IMR-90 (cell line): ENCODE data around the gene C14orf180. TPM values are rescaled to one million over a fixed set of nuclear protein-coding genes. Genes with fewer than 3 reads are reported as not detected.
A peak's percentile ranks its signal among the peaks of the same experiment; 100 is the strongest.

ENCODE experiments used
- ATAC-seq: fragments of 200-7000 bp; cut with Tn5 transposase; 2 replicates; pipeline ENCODE4 v1.9.1; 2020; ENCODE audit warnings: low read depth, mild to moderate bottlenecking, moderate library complexity
- BruUV-seq: library from RNA; stranded (reverse); fragments of 400-500 nt; replicated peaks from 2 replicates; lab custom pipeline; 2021; lab: Mats Ljungman, UMichigan
- CTCF ChIA-PET: fragments of 300-600 bp; formaldehyde crosslinking; extraction: SDS; loops from one replicate; lab custom pipeline; 2021; ENCODE audit warnings: antibody characterized with exemption; lab: Yijun Ruan, JAX
- POLR2A ChIA-PET: fragments of 300-600 bp; sonication (Branson Sonifier 250); formaldehyde crosslinking; loops from one replicate; lab custom pipeline; 2022; ENCODE audit warnings: antibody characterized with exemption; ENCODE audit not compliant: unreplicated experiment; lab: Charles Lee
- DNase-seq: peaks from one replicate; pipeline ENCODE4 v3.0.0; 2013
- H2AFZ ChIP-seq: replicated peaks from 2 replicates; pipeline ENCODE3; 2013; ENCODE audit warnings: low read length, mild to moderate bottlenecking; ENCODE audit not compliant: poor library complexity
- H2AK5ac ChIP-seq: 2 replicates; pipeline ENCODE4 v1.6.1; 2013; ENCODE audit warnings: low read depth, low read length, inconsistent platforms
- H2AK9ac ChIP-seq: replicated peaks from 2 replicates; pipeline ENCODE3; 2013; ENCODE audit warnings: mild to moderate bottlenecking, low read depth, low read length, moderate library complexity; ENCODE audit not compliant: poor library complexity
- H2BK120ac ChIP-seq: 2 replicates; pipeline ENCODE4 v1.6.1; 2013; ENCODE audit warnings: low read depth, low read length, inconsistent platforms
- H2BK15ac ChIP-seq: 3 replicates; pipeline ENCODE4 v1.6.1; 2013; ENCODE audit warnings: low read depth, low read length, inconsistent platforms
- H2BK20ac ChIP-seq: 2 replicates; pipeline ENCODE4 v1.6.1; 2013; ENCODE audit warnings: low read depth, mild to moderate bottlenecking, inconsistent platforms, low read length, moderate library complexity
- H2BK5ac ChIP-seq: 2 replicates; pipeline ENCODE4 v1.6.1; 2013; ENCODE audit warnings: mild to moderate bottlenecking, low read depth, low read length, inconsistent platforms; ENCODE audit not compliant: poor library complexity, severe bottlenecking
- H3K14ac ChIP-seq: replicated peaks from 2 replicates; pipeline ENCODE4 v1.6.1; 2013; ENCODE audit warnings: low read depth, low read length, inconsistent platforms
- H3K18ac ChIP-seq: 2 replicates; pipeline ENCODE4 v1.6.1; 2013; ENCODE audit warnings: low read depth, low read length, control low read depth
- H3K23ac ChIP-seq: 2 replicates; pipeline ENCODE4 v1.6.1; 2013; ENCODE audit warnings: low read depth, low read length, inconsistent platforms
- H3K27ac ChIP-seq: 2 replicates; pipeline ENCODE4 v1.5.1; 2013; ENCODE audit warnings: mild to moderate bottlenecking, control low read depth, low read length; ENCODE audit not compliant: insufficient read depth
- H3K27me3 ChIP-seq: 2 replicates; pipeline ENCODE4 v1.6.1; 2013; ENCODE audit warnings: low read length; ENCODE audit not compliant: control insufficient read depth, insufficient read depth
- H3K36me3 ChIP-seq: 2 replicates; pipeline ENCODE4 v1.6.1; 2013; ENCODE audit warnings: low read length, mixed read lengths; ENCODE audit not compliant: control insufficient read depth, insufficient read depth
- H3K4ac ChIP-seq: 2 replicates; pipeline ENCODE4 v1.6.1; 2013; ENCODE audit warnings: low read depth, low read length, inconsistent platforms
- H3K4me1 ChIP-seq: 2 replicates; pipeline ENCODE4 v1.6.1; 2013; ENCODE audit warnings: low read length, mixed read lengths; ENCODE audit not compliant: control insufficient read depth, insufficient read depth
- H3K4me2 ChIP-seq: 2 replicates; pipeline ENCODE4 v1.6.1; 2013; ENCODE audit warnings: low read depth, mild to moderate bottlenecking, control low read depth, low read length, moderate library complexity
- H3K4me3 ChIP-seq: 2 replicates; pipeline ENCODE4 v1.5.1; 2013; ENCODE audit warnings: low read depth, mild to moderate bottlenecking, control low read depth, low read length, moderate library complexity; ENCODE audit not compliant: insufficient read depth
- H3K56ac ChIP-seq: 2 replicates; pipeline ENCODE4 v1.6.1; 2013; ENCODE audit warnings: low read length, inconsistent platforms; ENCODE audit not compliant: insufficient read depth; ENCODE audit errors: extremely low read depth
- H3K79me1 ChIP-seq, 2 experiments: 2 replicates each; pipeline ENCODE4 v1.6.1; 2013; ENCODE audit warnings: low read length in 2 of 2, inconsistent platforms in 1 of 2, low read depth in 1 of 2
- H3K9ac ChIP-seq: 2 replicates; pipeline ENCODE4 v1.6.1; 2013; ENCODE audit warnings: low read depth, low read length, control low read depth
- H3K9me1 ChIP-seq: 2 replicates; pipeline ENCODE4 v1.6.1; 2013; ENCODE audit warnings: low read length, inconsistent platforms; ENCODE audit not compliant: insufficient read depth
- H3K9me3 ChIP-seq: 2 replicates; pipeline ENCODE4 v1.6.1; 2013; ENCODE audit warnings: low read length; ENCODE audit not compliant: control insufficient read depth, insufficient read depth
- H4K20me1 ChIP-seq: 2 replicates; pipeline ENCODE4 v1.6.1; 2013; ENCODE audit warnings: low read length, inconsistent platforms; ENCODE audit not compliant: insufficient read depth
- H4K5ac ChIP-seq: 2 replicates; pipeline ENCODE4 v1.6.1; 2013; ENCODE audit warnings: mild to moderate bottlenecking, low read depth, low read length, control low read depth
- H4K8ac ChIP-seq, 2 experiments: 2 replicates each; pipeline ENCODE4 v1.6.1; 2013; ENCODE audit warnings: low read depth in 2 of 2, low read length in 2 of 2, control low read depth in 1 of 2, inconsistent platforms in 1 of 2
- H4K91ac ChIP-seq: 2 replicates; pipeline ENCODE4 v1.6.1; 2013; ENCODE audit warnings: low read depth, low read length, inconsistent platforms; ENCODE audit not compliant: insufficient read depth
- BHLHE40 ChIP-seq: fragments of 150-350 bp; IDR thresholded peaks from 2 replicates; pipeline ENCODE4 v1.6.1; 2016; ENCODE audit warnings: mild to moderate bottlenecking, low read depth, low read length
- CHD1 ChIP-seq: IDR thresholded peaks from 2 replicates; pipeline ENCODE4 v1.6.1; 2012; ENCODE audit warnings: low read depth, low read length, improper control_type of control experiment
- CTCF ChIP-seq: conservative IDR thresholded peaks from 2 replicates; pipeline ENCODE4 v1.5.1; 2012; ENCODE audit warnings: mild to moderate bottlenecking, low read depth, low read length, improper control_type of control experiment
- MAZ ChIP-seq: IDR thresholded peaks from 2 replicates; pipeline ENCODE4 v1.6.1; 2012; ENCODE audit warnings: low read depth, mild to moderate bottlenecking, low read length, improper control_type of control experiment, moderate library complexity, borderline replicate concordance
- MXI1 ChIP-seq: IDR thresholded peaks from 2 replicates; pipeline ENCODE4 v1.6.1; 2012; ENCODE audit warnings: low read depth, mild to moderate bottlenecking, low read length, moderate library complexity, borderline replicate concordance
- RFX5 ChIP-seq: IDR thresholded peaks from 2 replicates; pipeline ENCODE4 v1.8.0; 2012; ENCODE audit warnings: low read depth, mild to moderate bottlenecking, low read length, moderate library complexity
- WGBS, 2 experiments: methylation state at CpG; one replicate each; pipeline versions ENCODE4 v1.1.5 to v1.1.7; 2013; ENCODE audit warnings: missing lambda C conversion rate in 2 of 2; ENCODE audit not compliant: insufficient read length in 1 of 2; ENCODE audit errors: extremely low coverage in 2 of 2; 5-methylcytosine and 5-hydroxymethylcytosine counted together
- dilution Hi-C: fragments of 300-500 bp; cut with HindIII; formaldehyde crosslinking; loops from one replicate; pipeline ENCODE4 v1.14.3; 2018; ENCODE audit warnings: low sequenced_read_pairs; ENCODE audit not compliant: unreplicated experiment
- in situ Hi-C: fragments of 300-500 bp; cut with MboI; formaldehyde crosslinking; loops from 3 replicates; pipeline ENCODE4 v1.14.3; 2019; ENCODE audit warnings: low sequenced_read_pairs, inconsistent platforms, mixed read lengths
- intact Hi-C: fragments of 100-400 bp; cut with micrococcal nuclease; formaldehyde crosslinking; loops from 2 replicates; pipeline ENCODE4 v1.10.0; 2022
- polyA plus RNA-seq, 3 experiments: library from polyadenylated mRNA; depleted of rRNA; stranded (reverse); fragments of >200 nt; gene quantifications; 2 replicates each; pipeline ENCODE4 v1.2.3, GENCODE V29; 2012; ENCODE audit warnings: low replicate concordance in 1 of 3
- total RNA-seq: library from RNA; depleted of rRNA; stranded (reverse); fragments of >200 nt; gene quantifications from 2 replicates; pipeline ENCODE4 v1.2.3, GENCODE V29; 2012
- TF ChIP-seq, protein P1 (sequence below): fragments of 150-350 bp; IDR thresholded peaks from 2 replicates; pipeline ENCODE4 v1.6.1; 2017; ENCODE audit warnings: mild to moderate bottlenecking, antibody characterized with exemption, low read length, low read depth

C14orf180 gene
- total and polyA plus RNA-seq, 2 of the 4 experiments (the other 2 are of a cell fraction) = not detected

DNA sequence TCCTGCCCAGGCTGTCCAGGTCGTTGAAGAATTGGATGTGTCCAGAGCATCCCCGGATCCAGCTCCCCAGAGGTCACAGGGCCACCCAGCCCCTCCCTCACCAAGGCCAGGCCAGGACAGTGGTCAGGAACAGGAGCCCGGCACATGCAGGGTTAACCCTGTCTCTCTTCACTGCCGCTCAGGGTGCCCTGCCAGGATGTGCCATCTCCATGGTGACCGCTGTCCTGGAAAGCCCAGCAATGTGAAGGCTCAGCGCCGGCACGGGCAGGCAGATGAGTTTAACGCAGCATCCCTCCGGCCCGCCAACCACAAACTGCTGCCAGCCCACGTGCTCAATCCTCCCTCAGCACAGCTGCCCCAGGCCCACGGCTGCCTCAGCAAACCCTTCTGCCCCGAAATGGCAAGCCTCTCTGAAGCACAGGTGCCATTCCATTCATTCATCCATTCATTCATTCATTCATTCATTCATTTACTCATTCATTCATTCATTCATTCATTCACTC, 20.6 kb downstream of the C14orf180 start:
- Histone ChIP-seq H2AK9ac (no peak overlapping the region), H3K27me3 (peaks cover 20% of the 10 kb centered on the region; the same call in 1 of the 2 replicates), H4K20me1 (no peaks in the 10 kb centered on the region), H3K4me3 (no peak overlapping the region), H3K79me1 (no peaks in the 10 kb centered on the region), H3K14ac (no peak overlapping the region), H4K5ac (no peak overlapping the region), H3K36me3 (no peaks in the 10 kb centered on the region), H3K4me2 (no peak overlapping the region), H2AFZ (peak overlapping the region; percentile 32), H4K91ac (no peak overlapping the region), H2AK5ac (no peak overlapping the region), H2BK120ac (no peak overlapping the region), H3K9ac (no peak overlapping the region), H3K9me1 (no peaks in the 10 kb centered on the region), H3K4ac (no peak overlapping the region), H3K18ac (no peak overlapping the region), H2BK20ac (no peak overlapping the region), H3K9me3 (no peaks in the 10 kb centered on the region), H3K56ac (no peak overlapping the region), H3K27ac (no peak overlapping the region), H4K8ac (no peak overlapping the region), H3K23ac (no peak overlapping the region), H2BK15ac (no peak overlapping the region), H3K4me1 (no peaks in the 10 kb centered on the region), H2BK5ac (no peak overlapping the region)
- intact Hi-C loops (no loop called here), in situ Hi-C loops (no loop called here), dilution Hi-C loops (no loop called here)
- ChIA-PET POLR2A (interaction anchor here (0.7 kb wide), 1 partner anchor 486 kb away, joined by 6 read pairs; no protein-coding TSS in a partner anchor), CTCF (no interaction called here)
- BruUV-seq = no TSS peak
- ATAC-seq (no peak), DNase-seq (no peak)
- TF ChIP-seq MAZ (no peak), CTCF (no peak), CHD1 (no peak), MXI1 (no peak), BHLHE40 (no peak), RFX5 (no peak)
- TF ChIP-seq, protein P1, sequence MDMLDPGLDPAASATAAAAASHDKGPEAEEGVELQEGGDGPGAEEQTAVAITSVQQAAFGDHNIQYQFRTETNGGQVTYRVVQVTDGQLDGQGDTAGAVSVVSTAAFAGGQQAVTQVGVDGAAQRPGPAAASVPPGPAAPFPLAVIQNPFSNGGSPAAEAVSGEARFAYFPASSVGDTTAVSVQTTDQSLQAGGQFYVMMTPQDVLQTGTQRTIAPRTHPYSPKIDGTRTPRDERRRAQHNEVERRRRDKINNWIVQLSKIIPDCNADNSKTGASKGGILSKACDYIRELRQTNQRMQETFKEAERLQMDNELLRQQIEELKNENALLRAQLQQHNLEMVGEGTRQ = peak; percentile 37; the same call in 1 of the 2 replicates
- 12% methylated on average over 8 of the region's 14 CpGs; no CpG with 5 or more reads in 1 of the 2 experiments for WGBS, 2 experiments
